GM21515 (cell line): ENCODE results near the gene ZNF407.

Experiments used
- ATAC-seq: cut with Tn5 transposase; IDR thresholded peaks from one replicate; pipeline ENCODE4 v1.9.1; 2021; ENCODE audit not compliant: unreplicated experiment

ZNF407 gene

DNA sequence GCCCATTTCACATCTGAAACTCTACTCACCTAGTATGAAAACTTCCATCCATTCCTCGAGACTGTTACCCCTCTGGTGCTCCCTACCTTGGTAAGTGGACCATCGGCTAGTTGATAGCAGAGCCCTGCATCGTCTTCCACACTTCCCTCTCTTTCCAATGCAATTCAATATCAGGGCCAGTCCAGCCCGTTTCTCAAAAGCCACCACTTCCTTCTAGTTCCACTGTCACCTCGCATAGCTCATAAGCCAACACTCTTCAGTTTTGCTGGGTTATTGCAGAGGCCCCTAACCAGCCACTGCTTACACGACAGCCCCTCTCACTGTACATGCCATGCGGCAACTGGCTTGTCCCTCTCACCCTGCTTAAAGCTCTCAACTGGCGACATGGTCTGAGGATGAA, 10.2 kb upstream of the ZNF407 start:
- no peak for ATAC-seq

DNA sequence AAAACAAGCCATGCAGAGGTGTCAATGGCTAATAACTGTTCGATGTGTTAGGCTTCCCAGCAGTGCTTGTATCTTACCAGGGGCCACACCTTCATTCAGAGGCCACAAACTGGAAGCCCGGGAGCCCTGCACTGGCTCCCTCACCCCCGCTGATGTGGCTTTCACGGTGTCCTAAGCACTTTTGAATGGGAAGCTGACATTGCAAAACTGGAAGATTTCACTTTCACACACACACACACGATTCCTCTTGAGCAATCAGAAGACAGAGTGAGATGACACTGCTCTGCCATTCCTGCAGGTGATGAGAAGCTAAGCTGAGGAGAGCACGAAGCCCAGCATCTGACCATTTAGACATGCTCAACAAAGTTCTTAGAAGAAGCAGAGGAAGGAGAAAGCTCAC, 8.6 kb upstream of the ZNF407 start:
- ATAC-seq, result no peak

DNA sequence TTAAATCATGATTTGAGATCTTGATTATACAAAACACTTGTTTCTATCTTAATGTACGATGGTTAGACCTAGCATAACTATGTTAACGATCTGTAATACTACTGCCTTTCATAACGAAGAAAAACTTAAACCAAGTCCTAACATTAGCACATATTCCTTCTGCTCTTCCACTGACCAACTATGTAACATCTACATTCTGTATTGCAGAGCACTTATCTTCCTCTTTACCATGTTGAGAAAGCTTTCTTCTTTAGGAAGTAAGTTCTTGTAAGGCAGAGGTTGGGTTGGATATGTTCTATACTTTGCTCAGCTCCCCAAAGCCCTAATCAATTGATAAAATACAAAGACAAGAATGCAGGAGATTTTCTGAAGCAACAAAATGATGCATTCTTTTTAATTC, 7.9 kb upstream of the ZNF407 start:
- no peak for ATAC-seq

DNA sequence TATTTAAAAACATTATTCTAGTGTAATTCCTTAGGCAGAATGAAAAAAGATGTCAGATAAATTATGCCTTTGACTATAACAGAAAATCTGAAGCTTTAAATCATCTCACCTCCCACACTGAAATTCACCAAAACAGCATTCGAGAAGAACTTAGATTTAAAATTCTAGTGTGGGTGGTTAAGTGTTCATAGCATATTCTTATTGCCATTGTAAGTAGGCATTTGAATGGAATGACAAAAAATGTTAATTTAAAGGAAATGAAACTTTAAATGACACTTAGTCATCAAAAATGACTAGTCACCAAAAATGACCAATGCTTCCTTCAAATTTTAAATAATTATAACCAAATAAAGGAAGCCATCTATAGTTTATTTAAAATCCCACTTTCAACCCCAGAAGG, 7.0 kb upstream of the ZNF407 start:
- no peak for ATAC-seq

DNA sequence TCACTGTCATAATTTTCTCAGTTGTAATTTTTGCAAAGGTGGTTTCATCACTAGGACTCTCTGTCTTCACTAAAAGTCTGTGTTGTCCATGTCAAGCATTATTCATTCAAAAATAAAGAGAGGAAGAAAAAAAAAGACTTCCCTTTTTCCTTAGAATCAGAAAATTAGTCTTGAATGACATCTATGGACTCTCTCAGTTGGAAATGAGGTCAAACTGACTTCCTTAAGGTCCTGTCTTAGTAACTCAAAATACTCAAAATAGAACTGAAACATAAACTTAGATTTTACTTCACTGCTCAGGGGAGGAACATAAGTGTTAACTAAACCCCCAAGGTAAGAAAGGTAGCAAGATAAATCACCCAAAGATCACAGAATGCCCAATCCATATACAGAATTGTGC, 2.2 kb upstream of the ZNF407 start:
- ATAC-seq, result no peak

DNA sequence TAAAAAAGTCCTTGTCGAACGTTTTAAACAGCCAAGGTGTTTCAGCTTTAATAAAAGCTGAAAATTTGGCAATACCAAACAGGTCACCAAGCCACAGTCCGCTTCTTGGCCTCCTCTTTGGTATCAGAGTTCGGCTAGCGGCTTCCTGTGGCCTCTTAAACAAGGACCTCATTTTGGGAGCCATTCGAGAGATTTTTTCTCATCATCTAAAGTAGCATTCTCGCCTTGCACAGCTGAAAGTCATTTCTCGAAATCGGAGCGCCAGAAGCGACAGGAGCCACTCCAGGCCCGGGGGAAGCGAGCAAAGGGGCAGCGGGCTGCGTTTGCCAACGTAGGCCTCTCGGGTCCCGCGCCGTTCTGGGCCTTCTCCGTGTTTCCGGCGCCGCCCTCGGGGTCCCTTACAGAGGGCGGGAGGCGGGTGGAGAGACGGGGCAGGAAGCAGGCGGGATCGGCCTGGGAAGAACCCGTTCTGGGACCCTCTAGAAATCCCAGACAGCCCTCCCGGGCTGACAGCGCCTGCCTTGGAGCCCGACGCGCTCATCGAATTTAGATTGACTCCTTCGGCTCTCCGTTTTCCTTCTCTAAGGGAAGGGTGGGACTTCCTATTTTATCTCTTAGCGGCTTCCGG, 522 bp upstream of the ZNF407 start:
- peak; percentile 40 for ATAC-seq

DNA sequence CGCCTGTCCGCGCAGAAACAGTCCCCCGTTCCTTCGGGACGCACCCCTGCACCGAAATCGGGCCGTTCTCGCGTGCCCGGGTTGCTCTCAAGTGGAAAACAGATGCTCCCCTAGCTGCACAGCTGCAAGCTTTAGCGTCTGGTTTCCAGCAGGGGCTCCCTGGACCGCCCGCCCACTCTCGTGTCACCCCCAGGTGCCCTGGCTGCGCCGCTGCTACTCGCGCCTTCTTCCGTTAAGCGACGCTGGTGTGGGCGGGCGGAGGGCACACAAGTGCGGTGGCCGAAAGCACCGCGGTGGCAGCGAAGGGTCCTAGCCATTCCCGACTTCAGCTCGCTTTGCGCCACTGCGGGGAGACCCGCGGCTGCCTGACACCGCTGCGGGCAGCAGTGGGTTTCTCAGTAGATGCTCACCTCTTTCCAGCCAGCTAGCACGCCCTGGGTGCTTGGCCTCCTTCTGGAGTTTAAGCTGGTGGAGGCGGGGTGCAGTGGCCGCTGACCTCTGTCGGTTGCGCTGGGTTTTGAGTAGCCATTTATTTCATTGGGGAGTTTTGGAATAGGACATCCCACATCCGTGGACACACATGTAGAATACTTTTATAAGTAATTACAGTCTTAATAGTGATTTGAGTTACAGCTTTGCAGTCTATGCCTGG, 806 bp downstream of the ZNF407 start:
- ATAC-seq, result peak; percentile 56

DNA sequence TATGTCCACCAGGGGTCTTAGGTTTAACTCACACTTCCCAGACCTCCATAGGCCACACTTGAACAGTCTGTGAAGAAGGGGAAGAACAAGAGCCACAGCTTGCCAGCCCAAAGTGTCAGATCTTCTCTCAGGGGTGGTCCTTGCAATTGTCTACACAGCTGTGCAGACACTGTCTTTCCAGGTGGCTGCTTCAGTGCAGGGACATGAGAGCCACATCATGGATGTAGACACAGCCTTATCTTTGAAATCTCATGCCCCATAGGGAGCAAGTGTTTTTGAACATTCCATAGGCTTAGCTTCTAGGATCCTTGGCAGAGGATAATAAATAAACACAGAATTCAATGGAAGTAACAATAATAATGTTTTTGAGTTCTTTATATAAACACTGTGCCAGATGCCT, 6.7 kb downstream of the ZNF407 start:
- no peak for ATAC-seq

DNA sequence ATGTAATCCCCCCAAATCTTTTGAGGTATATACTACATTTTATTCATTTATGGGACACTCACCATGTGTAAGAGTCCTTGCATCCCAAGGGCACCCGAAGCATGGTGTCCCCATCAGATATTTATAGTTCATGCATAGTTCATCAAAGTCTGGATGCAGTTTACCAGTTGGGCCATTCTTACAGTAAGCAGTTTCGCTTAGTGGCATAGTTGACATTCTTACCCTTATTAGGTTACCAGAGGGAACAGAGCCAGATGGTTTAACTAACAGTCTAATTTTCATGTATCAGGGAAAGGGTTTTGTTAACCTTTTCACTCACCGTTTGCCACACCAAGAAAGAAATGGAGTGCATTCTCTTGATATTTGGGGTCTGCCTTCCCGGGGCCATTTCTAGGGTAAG, 7.1 kb downstream of the ZNF407 start:
- ATAC-seq, result no peak

DNA sequence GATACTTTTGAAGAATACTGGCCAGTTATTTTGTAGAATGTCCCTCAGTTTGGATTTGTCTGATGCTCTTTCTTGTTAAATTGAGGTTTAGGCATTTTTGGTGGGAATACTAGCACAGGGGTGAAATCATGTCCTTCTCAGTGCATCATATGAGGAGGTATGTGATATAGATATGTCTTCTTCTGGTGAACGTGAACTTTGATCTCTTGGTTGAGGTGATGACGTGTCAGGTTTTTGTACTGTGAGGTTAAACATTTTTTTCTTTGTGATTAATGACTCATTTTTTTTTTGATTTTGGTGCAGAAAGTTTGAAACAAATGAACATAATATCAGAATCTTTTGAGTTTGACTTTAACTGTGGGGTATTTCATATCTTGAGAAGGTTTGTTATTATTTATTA, 11.0 kb downstream of the ZNF407 start:
- no peak for ATAC-seq

DNA sequence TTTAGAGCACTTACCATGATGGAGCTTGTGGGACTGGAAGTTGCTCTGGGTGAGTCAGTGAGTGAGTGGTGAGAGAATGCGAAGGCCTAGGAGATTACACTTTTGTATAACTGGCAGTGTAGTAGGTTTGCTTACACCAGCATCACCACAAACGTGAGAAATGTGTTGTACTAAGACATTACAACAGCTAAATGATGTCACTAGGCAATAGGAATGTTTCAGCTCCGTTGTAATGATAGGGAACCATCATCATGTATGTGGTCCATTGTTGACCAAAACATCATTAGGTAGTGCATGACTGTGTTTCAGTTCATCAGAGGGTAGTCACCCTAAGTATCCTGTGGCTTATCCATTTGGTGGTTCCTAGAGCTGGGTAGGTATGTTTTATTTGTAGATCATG, 11.9 kb downstream of the ZNF407 start:
- no peak for ATAC-seq

DNA sequence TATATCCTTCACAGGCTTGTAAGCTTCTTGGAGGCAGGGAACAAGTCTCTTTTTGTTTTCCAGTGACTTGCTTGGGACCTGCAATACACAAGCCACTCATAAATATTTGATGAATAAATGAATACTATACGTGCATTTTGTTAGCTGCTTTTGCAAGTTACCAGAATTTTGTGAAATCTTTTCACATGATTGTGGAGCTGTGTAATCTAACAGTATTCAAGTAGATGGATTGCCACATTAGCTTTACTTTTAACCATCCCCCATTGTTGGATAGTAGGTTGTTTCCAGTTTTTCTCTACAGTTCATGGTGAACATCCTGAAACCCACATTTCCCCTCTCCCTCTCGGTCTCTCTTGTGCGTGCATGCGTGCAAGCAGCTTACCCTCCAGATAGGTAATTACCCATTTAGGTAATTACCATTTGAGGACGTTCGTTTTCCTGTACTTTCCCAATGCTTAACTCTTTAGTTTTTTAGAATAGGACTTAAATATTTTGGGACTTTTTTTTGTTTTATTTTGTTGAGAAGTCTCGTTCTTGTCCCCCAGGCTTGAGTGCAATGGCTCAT, 12.5 kb downstream of the ZNF407 start:
- no peak for ATAC-seq

DNA sequence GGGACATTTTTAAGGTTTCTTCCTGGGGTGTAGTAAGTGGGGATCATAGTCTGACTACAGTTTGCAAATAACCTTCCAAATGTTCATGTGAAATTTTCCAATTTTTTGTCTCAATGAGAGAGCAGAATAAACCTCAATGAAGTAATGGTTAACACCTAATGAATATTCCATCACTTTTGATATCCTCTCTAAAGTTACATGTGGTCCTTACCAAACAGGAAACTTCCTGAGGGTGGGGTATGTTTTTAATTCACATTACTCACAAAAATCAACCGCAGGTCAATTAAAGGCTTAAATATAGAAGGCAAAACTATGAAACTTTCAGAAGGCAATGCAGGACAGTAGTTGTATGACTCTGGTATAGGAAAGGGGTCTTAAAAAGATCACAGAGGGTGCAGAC, 13.2 kb downstream of the ZNF407 start:
- no peak for ATAC-seq

DNA sequence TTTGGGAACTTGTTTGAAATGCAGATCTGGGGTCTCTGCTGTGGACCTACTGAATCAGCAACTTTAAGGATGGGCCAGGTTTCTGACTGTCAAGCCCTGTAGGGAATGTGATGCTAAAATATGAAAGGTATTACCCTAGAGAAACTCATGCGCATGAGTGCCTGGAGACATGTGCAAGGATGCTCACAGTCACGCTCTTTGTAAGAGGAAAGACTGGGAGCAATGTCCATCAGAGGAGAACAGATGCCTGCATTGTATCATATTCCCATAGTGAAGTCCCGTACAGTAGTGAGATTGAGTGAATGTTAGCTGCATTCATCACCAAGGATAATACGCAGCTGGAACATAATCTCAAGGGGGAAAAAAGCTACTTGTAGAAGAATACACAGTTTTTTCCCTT, 14.1 kb downstream of the ZNF407 start:
- ATAC-seq, result no peak

DNA sequence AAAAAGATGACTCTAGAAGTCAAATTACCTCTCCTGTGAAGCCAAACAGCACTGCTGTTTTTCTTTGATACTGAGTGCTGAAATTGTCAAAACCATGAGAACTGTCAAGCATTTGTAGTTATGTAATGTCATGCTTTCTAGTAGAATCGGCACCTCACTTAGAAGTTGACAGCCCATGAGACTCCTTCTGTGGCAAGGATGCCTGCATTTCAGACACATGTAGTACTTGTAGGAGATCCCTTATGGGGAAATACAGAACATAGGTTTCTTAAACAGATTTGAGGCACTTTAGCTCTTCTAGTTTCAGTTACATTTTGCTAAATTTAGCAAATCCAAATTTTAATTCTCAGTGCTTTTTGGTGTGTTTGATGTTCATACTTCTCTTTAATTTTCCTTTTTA, 15.7 kb downstream of the ZNF407 start:
- ATAC-seq, result no peak

DNA sequence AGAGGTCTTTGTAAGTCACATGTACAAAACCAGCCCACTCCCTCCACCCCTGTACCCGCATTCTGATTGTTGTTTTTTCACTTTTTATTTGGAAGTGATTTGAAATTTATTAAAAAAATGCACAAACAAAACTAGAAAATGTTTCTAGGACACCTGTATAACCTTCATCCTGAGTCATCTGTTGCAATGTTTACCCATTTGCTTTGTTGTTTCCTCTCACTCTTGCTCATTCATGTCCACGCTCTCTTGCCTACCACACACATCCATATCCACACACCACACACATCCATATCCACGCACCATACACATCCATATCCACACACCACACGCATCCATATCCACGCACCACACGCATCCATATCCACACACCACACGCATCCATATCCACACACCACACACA, 18.8 kb downstream of the ZNF407 start:
- no peak for ATAC-seq

DNA sequence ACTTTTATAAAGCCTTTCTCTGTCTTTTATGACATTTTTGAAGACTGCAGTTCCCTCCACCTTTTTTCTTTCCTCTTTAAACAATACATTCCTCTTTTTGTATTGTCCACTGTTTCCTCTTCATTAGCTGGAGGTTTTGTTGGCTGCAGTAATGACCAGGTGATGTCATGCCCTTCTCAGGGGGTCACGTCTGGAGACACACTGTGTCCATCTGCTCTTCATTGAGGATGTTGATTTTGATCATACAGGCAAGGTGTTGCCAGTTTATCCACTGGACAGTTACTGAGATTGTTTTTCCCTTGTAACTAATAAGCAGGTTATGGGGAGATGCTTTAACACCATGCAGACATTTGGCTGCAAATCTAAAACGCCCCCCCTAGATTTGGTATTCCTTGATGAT, 19.8 kb downstream of the ZNF407 start:
- no peak for ATAC-seq

DNA sequence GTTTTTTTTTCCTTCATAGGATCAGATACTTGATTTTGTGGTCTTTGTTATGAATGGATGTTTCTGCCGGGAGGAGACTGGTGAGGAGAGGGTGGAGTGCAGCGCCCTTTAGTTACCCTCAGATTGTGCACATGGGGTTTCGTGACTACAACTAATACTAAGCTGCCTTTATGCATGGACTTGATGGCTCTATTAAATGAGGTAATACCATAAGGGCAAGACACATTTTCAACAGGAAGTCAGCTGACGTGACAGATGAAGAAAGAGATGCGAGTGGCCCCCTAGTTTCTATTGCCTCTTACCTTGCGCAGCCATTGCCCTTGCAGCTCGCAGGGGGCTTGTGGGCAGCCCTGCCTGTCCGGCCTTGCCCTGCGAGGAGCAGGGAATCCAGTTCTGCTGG, 24.4 kb downstream of the ZNF407 start:
- ATAC-seq, result no peak

DNA sequence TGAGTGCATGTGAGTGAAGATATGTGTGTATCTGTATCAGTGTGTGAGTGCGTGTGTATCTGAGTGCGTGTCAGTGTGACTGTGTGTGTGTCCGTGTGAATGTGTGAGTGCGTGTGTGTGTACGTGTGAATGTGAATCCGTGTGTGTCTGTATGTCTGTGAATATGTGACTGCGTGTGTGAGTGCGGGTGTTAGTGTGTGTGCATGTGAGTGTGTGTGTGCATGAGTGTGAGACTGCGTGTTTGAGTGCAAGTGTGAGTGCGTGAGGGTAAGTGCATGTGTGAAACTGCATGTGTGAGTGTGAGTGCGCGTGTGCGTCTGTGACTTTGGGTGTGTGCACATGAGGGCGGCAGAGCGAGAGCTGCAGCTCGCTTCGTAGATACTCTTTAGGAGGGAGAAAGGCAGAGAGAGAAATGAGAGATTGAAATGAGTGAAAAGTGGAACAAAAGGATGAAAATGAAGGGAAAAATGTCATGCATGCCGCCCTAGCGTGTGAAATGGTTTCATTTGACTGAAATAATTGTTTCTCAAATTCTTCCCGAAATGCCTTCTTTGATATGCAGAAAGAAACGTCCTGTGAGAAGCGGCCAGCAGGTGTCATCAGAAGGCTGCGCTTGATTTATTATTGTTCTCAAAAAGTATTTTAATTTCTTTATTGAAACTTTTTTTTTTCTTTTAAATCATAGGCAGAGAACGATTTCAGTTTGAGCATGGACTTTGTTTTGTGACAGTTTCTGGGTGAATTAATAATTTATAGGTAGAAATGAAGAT, 25.6 kb downstream of the ZNF407 start:
- ATAC-seq, result no peak

DNA sequence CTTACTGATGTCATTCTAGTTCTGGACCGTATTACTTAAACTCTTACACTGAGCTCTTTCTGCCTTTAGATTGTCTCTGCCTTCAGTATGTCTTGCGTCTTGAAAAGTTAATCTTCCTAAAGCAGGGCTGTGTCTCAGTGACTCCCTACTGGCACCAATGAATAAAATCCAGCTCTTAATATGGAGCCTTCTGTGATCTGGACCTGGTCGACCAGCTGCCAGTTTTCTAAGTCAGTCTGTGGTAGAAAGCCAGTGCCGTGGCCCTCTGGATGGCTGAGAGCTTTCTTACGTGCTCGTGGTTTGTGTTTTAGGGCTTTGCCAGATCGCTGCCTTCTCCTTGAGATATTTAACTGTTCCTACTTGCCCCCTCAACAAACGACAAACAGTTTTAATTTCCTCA, 26.8 kb downstream of the ZNF407 start:
- ATAC-seq, result no peak

DNA sequence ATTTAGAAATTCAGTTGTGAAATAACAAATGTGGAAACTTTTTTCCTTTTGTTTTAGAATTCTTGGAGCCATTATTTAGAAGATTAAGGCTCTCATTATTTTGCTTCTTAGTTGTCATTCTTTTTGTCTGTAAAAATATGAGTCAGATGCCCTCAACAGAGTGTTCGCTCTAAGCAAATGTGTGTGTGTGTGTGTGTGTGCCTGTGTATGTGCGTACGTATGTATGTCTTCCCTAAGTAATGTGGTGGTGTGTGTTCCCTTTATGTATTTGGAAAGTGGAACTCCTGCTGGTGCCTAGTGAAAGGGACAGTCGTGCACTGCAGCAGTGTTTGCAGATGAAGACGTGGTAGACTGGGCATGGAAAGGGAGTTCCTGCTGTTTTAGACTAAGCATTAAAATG, 27.5 kb downstream of the ZNF407 start:
- ATAC-seq, result no peak
